ENCODE results near the gene CDC42EP1. TPM values are rescaled to one million over a fixed set of nuclear protein-coding genes. Genes with fewer than 3 reads are reported as not detected.

Gene CDC42EP1
- total and polyA plus RNA-seq, 5 experiments from 2014 or later = not detected

DNA sequence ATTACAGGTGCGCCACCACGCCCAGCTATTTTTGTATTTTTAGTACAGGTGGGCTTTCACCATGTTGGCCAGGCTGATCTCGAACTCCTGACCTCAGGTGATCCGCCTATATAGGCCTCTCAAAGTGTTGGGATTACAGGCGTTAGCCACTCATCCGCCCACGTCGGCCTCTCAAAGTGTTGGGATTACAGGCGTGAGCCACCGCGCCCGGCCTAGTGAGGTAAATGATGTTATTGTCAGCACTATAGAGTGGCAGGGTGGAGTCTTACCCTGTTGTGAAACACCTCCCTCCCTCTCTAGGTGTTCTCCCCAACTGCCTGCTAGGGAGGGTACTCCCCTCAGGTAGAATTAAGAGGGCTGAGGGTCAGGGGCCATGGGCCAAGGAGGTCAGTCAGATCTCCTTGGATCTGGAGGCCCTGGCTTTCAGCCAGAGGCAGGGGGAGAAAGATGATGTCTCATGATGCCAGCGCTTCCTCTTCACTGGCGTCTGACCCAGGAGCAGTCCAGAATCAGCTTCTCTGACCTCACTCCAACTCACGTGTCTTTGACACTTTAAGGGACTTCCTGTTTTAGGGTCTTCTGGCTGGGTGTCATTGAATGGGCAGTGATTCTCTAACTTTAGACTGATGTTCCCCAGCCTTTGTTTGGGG is 50.3 kb downstream of the CDC42EP1 start:
- POLR2A ChIA-PET = interaction anchor here (4.0 to 64.1 kb wide), 2 partner anchors 53 to 126 kb away, joined by 82 to 2283 read pairs; partner anchors contain the start of genes LGALS1, MFNG, NOL12 and PDXP
- no peak for ATAC-seq
- DNase-seq = peak in 1 of 10 donors; percentile 52

DNA sequence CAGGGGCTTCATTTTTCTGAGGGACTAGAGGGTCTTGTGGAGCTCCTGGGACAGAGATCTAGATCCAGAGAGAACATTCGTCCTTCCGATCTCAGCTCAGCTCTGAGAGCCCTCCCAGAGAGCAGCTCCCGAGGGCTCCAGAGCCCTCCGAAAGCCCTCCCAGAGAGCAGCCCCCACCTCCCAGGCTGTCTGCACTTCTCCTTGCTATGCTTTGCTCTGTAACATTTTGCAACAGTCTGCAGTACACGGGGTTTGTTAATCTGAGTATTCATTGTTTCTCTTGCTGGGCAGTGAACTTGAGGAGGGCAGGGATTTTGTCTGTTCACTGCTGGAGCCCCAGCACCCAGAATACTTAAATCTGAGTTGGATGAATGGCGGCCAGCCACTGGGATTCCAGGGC is 50.9 kb downstream of the CDC42EP1 start:
- ATAC-seq (no peak), DNase-seq (peak in 1 of 10 donors; percentile 37)
- Mint-ChIP-seq H3K4me1 (peaks cover 17 to 50% (median 40%) of the 10 kb centered on the region in 4 donors), H3K27ac (peak overlapping the region in 6 of 10 donors; percentile 41 to 63 (median 53)), H3K36me3 (peaks cover 0 to 11% (median 0%) of the 10 kb centered on the region in 3 donors), H3K9me3 (no peaks in the 10 kb centered on the region), H3K27me3 (no peaks in the 10 kb centered on the region), H3K4me3 (peak overlapping the region in 6 of 10 donors; percentile 16 to 95 (median 54))
- POLR2A ChIA-PET = interaction anchor here (64.1 kb wide), 1 partner anchor 52 kb away, joined by 2283 read pairs; the partner anchor contains the start of genes LGALS1, NOL12, PDXP and SH3BP1

More for the DNA sequence above, 50.3 kb downstream of the CDC42EP1 start:
- Mint-ChIP-seq H3K4me3 (peak overlapping the region; percentile 30 to 96 (median 90)), H3K27me3 (no peaks in the 10 kb centered on the region), H3K9me3 (no peaks in the 10 kb centered on the region), H3K4me1 (peaks cover 20 to 52% (median 45%) of the 10 kb centered on the region in 4 donors), H3K27ac (peak overlapping the region in 9 of 10 donors; percentile 9 to 90 (median 48)), H3K36me3 (peaks cover 0 to 6% (median 0%) of the 10 kb centered on the region in 3 donors)

DNA sequence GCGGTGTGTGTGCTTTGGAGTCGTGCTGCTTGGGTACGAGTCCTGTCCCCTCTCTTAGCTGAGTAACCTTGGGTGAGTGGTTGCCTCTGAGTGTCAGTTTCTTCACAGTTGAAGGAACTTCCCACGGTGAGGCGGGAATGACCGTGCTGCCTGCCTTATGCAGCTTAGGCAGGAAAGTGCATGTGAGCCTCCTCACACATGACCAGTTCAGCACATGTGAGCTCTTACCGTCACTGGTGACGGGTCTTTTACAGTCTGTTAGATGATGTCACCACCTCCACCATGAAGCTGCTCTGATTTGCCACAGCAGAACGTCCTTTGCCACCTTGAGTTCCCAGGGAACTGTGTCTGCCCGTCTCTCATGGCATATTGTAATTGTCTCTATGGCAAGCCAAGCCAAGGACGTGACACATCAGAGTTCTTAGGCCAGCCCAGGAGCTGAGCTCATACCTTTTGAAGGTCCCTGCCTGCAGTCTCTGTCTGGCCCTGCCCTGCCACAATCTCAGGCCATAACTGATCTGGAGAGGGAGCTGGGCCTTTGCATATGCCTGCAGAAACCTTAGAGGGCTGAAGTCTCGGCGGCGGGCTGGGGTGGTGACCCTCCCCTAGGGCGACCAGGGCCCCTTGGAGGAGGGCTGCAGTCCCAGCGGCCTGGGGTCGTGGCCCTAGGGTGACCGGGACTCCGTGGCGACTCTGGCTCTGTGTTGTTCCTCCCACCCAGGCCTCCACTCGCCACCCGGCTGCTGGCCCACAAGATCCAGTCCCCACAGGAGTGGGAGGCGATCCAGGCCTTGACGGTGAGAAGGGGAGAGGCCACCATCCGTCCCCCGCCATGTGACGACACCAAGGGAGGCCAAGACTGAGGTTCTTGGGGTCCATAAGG is 56.2 kb downstream of the CDC42EP1 start:
- DNase-seq (no peak), ATAC-seq (no peak)
- POLR2A ChIA-PET = interaction anchor here (64.1 kb wide), 1 partner anchor 47 kb away, joined by 2283 read pairs; the partner anchor contains the start of genes LGALS1, NOL12, PDXP and SH3BP1
- H3K4me1 Mint-ChIP-seq = peaks cover 0 to 15% (median 2%) of the 10 kb centered on the region in 4 donors
- H3K27ac Mint-ChIP-seq = peak overlapping the region in 1 of 10 donors; percentile 36
- H3K9me3 Mint-ChIP-seq = no peaks in the 10 kb centered on the region
- H3K4me3 Mint-ChIP-seq = no peak overlapping the region
- peaks cover 0 to 48% (median 0%) of the 10 kb centered on the region in 3 donors for H3K36me3 Mint-ChIP-seq
- no peaks in the 10 kb centered on the region for H3K27me3 Mint-ChIP-seq

DNA sequence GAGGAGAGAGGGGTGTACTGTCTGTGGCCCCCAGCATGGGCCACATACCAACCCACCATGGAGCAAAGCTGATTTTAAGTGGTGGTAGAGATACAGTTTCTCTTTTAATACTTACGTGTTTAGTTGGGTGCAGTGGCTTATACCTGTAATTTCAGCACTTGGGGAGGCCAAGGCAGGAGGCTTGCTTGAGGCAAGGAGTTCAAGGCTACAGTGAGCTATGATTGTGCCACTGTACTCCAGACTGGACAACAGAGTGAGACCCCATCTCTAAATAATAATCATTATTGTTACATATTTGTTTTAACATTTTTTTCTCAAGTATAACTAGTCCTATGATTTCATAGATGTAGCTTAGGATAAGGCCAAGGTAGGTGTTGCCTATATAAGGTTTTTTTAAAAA is 57.2 kb downstream of the CDC42EP1 start:
- no peak for ATAC-seq
- no peaks in the 10 kb centered on the region for H3K27me3 Mint-ChIP-seq
- H3K36me3 Mint-ChIP-seq = peaks cover 0 to 51% (median 0%) of the 10 kb centered on the region in 3 donors
- POLR2A ChIA-PET = interaction anchor here (1.6 to 64.1 kb wide), 2 partner anchors 9 to 46 kb away, joined by 4 to 2283 read pairs; partner anchors contain the start of genes LGALS1, NOL12, PDXP and SH3BP1
- peaks cover 0 to 10% (median under 1%) of the 10 kb centered on the region in 4 donors for H3K4me1 Mint-ChIP-seq
- H3K27ac Mint-ChIP-seq = no peak overlapping the region
- H3K9me3 Mint-ChIP-seq = no peaks in the 10 kb centered on the region
- DNase-seq = no peak
- H3K4me3 Mint-ChIP-seq = no peak overlapping the region

DNA sequence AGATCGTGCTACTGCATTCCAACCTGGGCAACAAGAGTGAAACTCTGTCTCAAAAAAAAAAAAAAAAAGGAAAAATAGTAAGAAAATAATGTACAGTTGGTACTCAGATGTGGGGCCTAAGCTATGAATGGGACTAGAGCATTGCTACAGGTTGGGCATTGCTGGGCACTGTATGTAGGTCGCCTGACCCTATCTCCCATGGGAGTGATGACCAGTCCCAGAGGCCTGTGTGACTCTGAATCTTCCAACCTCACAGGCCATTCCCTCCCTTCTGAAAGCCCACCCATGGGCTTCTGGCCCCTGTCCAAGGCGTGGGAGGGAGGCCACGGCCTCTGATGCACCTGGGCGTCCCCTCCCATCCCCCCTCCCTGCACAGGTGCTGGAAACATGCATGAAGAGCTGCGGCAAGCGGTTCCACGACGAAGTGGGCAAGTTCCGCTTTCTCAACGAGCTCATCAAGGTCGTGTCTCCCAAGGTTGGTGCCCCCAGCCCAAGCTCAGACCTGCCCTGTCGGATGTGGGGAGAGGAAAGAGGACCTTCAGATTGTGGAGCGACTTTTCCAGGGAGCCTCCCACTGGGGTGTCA is 57.9 kb downstream of the CDC42EP1 start:
- no peak for ATAC-seq
- H3K36me3 Mint-ChIP-seq = peaks cover 0 to 51% (median 0%) of the 10 kb centered on the region in 3 donors
- H3K4me1 Mint-ChIP-seq = peaks cover 0 to 7% (median 3%) of the 10 kb centered on the region in 4 donors
- H3K9me3 Mint-ChIP-seq = no peaks in the 10 kb centered on the region
- POLR2A ChIA-PET = interaction anchor here (1.6 to 64.1 kb wide), 2 partner anchors 8 to 45 kb away, joined by 4 to 2283 read pairs; partner anchors contain the start of genes LGALS1, NOL12, PDXP and SH3BP1
- no peak overlapping the region for H3K4me3 Mint-ChIP-seq
- no peaks in the 10 kb centered on the region for H3K27me3 Mint-ChIP-seq
- DNase-seq = no peak
- H3K27ac Mint-ChIP-seq = peak overlapping the region in 1 of 10 donors; percentile 14

DNA sequence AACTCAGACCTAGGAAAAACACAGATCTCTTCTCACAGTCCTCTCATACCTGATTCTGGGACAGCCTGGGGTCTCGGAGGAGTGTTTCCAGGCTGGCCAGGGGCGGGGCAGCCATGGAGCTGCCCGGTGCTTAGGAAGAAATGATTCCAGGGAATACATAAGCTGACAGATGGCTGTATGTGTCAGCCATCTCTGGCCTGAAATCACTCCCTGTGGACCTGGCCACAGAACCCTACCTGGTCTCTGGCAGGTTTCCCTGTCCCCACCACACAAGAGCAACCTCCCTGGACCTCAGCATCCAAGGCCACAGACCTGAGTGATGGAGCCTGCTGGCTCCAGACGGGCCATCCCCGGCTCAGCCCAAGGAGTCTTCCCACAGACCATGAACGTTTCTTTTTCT is 58.4 kb downstream of the CDC42EP1 start:
- no peaks in the 10 kb centered on the region for H3K9me3 Mint-ChIP-seq
- peak overlapping the region in 5 of 10 donors; percentile 14 to 48 (median 34) for H3K27ac Mint-ChIP-seq
- POLR2A ChIA-PET = interaction anchor here (1.6 to 64.1 kb wide), 2 partner anchors 7 to 45 kb away, joined by 4 to 2283 read pairs; partner anchors contain the start of genes LGALS1, NOL12, PDXP and SH3BP1
- H3K27me3 Mint-ChIP-seq = no peaks in the 10 kb centered on the region
- H3K4me3 Mint-ChIP-seq = no peak overlapping the region
- no peak for DNase-seq
- peaks cover 0 to 52% (median 1%) of the 10 kb centered on the region in 3 donors for H3K36me3 Mint-ChIP-seq
- no peak for ATAC-seq
- H3K4me1 Mint-ChIP-seq = peaks cover 2 to 8% (median 5%) of the 10 kb centered on the region in 4 donors

Other genes starting within 250 kb of the CDC42EP1 start
- gene ELFN2, start 133.0 kb upstream of the CDC42EP1 start, total RNA-seq = under 1 TPM; 0.55 to 0.88 TPM
- not detected for gene ELFN2, start 133.0 kb upstream of the CDC42EP1 start, polyA plus RNA-seq
- gene MFNG, start 74.1 kb upstream of the CDC42EP1 start, total RNA-seq = 100 to 1,000 TPM; 233 to 235 TPM
- 100 to 1,000 TPM; 290 to 401 (median 329) TPM for gene MFNG, start 74.1 kb upstream of the CDC42EP1 start, polyA plus RNA-seq
- gene CARD10, start 41.1 kb upstream of the CDC42EP1 start, total RNA-seq = 1 to 10 TPM; 1.2 to 1.4 TPM
- gene CARD10, start 41.1 kb upstream of the CDC42EP1 start, polyA plus RNA-seq = under 1 TPM in 1 of 3 donors, not detected in 2; 0.22 TPM
- gene LGALS2, start 19.6 kb downstream of the CDC42EP1 start, total RNA-seq = not detected
- not detected for gene LGALS2, start 19.6 kb downstream of the CDC42EP1 start, polyA plus RNA-seq
- 100 to 1,000 TPM; 103 to 110 TPM for gene GGA1, start 48.4 kb downstream of the CDC42EP1 start, total RNA-seq
- 10 to 100 TPM; 20.3 to 24.5 (median 22.6) TPM for gene GGA1, start 48.4 kb downstream of the CDC42EP1 start, polyA plus RNA-seq
- gene SH3BP1, start 79.2 kb downstream of the CDC42EP1 start, total RNA-seq = 10 to 100 TPM; 77.9 to 79.0 TPM
- 10 to 100 TPM; 16.9 to 26.5 (median 25.6) TPM for gene SH3BP1, start 79.2 kb downstream of the CDC42EP1 start, polyA plus RNA-seq
- 1 to 10 TPM; 4.3 to 5.9 TPM for gene PDXP, start 98.2 kb downstream of the CDC42EP1 start, total RNA-seq
- gene PDXP, start 98.2 kb downstream of the CDC42EP1 start, polyA plus RNA-seq = 1 to 10 TPM; 1.7 to 9.6 (median 5.8) TPM
- gene LGALS1, start 115.2 kb downstream of the CDC42EP1 start, total RNA-seq = 10 to 100 TPM; 14.3 to 16.8 TPM
- gene LGALS1, start 115.2 kb downstream of the CDC42EP1 start, polyA plus RNA-seq = 100 to 1,000 TPM in 1 of 3 donors, 10 to 100 TPM in 2; 19.6 to 122 (median 34.8) TPM
- gene NOL12, start 125.9 kb downstream of the CDC42EP1 start, total RNA-seq = 10 to 100 TPM; 47.9 to 48.6 TPM
- 10 to 100 TPM; 35.0 to 46.4 (median 43.8) TPM for gene NOL12, start 125.9 kb downstream of the CDC42EP1 start, polyA plus RNA-seq
- gene TRIOBP, start 136.6 kb downstream of the CDC42EP1 start, total RNA-seq = 10 to 100 TPM; 26.4 to 30.9 TPM
- gene TRIOBP, start 136.6 kb downstream of the CDC42EP1 start, polyA plus RNA-seq = 10 to 100 TPM in 2 of 3 donors, 1 to 10 TPM in 1; 7.8 to 11.6 (median 10.7) TPM
- gene GCAT, start 247.5 kb downstream of the CDC42EP1 start, total RNA-seq = 1 to 10 TPM; 1.8 to 2.3 TPM
- 1 to 10 TPM; 4.0 to 7.6 (median 7.1) TPM for gene GCAT, start 247.5 kb downstream of the CDC42EP1 start, polyA plus RNA-seq